Epidermal melanocyte (primary cell): ENCODE data around the gene PIAS1.
"Not testable (repeated sequence)": the region's sequence is repeated elsewhere in the genome, so short reads cannot be mapped to it uniquely, and the experiment has no call there.

Source experiments
- DNase-seq: peaks from one replicate; pipeline ENCODE4 v3.0.0; 2011; ENCODE audit warnings: low spot score; ENCODE audit not compliant: insufficient read length

Gene PIAS1

DNA sequence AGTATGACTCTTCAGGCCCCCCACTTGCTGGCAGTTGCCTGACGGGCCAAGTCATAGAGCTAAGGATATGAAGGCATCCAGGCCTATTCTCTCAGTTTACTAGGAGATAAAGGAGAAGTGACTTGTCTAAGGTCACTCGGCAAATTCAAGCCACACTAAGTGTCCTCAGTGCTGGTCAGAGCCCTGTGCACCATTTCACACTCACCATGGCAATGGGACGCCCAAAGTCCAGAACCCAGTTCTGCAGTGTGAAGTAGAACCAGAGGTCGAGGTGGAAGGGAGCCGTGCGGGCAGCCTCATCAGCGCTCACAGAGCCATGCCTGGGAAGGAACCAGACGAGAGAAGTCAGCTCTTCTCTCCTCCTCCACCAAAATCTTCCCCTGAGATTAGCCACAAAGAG, 164.2 kb downstream of the PIAS1 start:
- DNase-seq, result no peak

DNA sequence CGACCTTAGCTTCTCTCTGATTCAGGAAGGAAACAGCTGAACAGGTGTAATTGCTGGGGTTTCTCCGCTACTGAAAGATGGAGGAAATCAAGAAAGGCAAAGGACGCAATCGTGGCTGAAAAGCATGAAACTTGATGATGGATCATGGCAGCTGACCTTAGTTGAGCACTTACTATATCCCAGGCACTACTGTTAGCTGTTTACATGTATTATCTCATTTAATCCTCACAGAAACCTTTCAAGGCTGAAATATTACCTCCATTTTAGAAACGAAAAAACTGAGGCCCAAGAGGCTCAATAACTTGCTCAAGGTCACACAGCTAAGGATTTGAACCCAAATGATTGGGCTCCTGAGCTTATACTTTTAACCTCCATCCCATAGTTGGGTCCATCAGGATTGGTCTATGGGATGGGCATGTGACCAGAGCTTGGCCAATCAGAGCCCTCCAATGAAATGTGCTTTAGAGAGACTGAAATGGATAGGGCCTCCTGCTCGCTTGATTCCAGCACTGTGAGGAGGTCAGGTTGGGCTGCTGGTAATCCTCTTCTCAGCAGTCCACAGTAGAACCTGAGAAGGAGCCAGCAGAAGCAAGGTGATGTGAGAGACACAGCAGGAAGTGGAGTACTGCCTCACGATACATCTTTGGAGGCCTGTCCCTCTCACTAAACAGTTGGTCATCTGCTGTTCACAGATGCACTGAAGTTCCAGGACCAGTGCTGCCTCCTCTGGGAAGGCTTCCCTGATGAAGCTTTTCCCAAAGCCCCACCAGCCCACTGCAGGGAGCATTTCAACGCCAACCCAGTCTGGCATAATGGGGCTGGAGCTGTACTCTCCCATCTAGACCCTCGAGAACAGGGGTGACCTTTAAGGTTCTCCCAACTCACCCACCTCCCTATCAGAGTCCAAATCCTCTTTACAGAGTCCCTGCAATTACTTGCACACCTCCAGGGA, 165.0 kb downstream of the PIAS1 start:
- DNase-seq, result no peak

DNA sequence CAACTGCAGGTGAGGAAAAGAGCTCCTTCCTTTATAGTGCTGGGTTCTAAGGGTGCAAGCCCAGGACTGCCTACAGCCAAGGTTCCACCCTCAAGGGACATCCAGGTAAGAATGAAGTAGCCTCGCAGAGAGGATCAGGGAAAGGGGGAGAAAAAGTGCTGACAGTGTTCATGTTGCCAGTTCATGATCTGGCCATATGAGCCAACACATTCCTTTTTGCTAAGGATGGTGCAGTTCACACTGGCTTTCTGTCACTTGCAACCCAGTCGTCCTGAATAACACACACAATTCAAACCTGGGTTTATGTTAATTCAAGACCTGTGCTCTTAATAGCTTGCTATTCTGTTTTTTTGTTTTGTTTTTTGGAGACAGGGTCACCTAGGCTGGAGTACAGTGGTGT, 166.4 kb downstream of the PIAS1 start:
- no peak for DNase-seq

DNA sequence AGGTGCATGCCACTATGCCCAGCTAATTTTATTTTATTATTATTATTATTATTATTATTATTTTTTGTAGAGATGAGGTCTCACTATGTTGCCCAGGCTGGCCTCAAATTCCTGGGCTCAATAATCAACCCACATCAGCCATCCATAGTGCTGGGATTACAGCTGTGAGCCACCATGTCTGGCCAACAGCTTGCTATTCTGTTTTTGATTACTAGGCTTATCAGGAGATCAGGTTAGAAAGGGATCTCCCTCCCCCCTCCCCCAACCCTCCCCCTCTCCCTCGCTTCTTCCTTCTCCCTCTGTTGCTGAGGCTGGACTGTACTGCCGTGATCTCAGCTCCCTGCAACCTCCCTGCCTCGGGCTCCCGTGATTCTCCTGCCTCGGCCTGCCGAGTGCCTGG, 166.9 kb downstream of the PIAS1 start:
- DNase-seq, result no peak

DNA sequence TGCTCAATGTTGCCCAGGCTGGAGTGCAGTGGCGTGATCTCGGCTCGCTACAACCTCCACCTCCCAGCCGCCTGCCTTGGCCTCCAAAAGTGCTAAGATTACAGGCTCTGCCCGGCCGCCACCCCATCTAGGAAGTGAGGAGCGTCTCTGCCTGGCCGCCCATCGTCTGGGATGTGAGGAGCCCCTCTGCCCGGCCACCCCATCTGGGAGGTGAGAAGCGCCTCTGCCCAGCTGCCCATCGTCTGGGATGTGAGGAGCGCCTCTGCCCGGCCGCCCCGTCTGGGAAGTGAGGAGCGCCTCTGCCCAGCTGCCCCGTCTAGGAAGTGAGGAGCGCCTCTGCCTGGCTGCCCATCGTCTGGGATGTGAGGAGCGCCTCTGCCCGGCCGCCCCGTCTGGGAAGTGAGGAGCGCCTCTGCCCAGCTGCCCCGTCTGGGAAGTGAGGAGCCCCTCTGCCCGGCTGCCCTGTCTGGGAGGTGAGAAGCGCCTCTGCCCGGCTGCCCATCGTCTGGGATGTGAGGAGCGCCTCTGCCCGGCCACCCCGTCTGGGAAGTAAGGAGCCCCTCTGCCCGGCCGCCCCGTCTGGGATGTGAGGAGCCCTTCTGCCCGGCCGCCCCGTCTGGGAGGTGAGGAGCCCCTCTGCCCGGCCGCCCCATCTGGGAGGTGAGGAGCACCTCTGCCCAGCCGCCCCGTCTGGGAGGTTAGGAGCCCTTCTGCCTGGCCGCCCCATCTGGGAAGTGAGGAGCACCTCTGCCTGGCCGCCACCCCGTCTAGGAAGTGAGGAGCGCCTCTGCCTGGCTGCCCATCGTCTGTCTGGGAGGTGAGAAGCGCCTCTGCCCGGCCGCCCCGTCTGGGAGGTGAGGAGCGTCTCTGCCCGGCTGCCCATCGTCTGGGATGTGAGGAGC, 167.7 kb downstream of the PIAS1 start:
- not testable (repeated sequence) for DNase-seq

DNA sequence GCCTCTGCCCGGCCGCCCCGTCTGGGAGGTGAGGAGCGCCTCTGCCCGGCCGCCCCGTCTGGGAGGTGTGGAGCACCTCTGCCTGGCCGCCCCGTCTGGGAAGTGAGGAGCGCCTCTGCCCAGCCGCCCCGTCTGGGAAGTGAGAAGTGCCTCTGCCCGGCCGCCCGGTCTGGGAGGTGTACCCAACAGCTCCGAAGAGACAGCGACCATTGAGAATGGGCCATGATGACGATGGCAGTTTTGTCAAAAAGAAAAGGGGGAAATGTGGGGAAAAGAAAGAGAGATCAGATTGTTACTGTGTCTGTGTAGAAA, 168.3 kb downstream of the PIAS1 start:
- DNase-seq, result not testable (repeated sequence)

DNA sequence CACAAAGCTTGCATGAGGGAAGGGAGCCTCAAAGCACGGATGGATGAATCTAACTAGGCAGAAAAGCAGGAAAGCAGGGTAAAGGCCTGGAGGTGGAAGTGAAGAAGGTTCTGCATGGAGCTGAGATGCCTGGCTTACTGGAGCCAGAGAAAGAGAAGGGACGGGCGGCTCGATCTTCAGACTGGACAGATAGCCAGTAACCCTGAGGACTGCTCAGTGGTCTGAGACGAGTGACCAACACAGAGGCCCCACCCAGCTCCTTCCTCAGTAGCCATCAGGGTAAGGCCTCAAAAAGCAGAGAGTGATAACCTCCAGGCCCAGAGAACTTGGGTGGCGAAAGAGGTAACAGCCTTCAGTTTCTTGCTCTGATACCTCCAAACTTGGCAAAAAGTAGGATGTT, 169.1 kb downstream of the PIAS1 start:
- DNase-seq, result no peak

DNA sequence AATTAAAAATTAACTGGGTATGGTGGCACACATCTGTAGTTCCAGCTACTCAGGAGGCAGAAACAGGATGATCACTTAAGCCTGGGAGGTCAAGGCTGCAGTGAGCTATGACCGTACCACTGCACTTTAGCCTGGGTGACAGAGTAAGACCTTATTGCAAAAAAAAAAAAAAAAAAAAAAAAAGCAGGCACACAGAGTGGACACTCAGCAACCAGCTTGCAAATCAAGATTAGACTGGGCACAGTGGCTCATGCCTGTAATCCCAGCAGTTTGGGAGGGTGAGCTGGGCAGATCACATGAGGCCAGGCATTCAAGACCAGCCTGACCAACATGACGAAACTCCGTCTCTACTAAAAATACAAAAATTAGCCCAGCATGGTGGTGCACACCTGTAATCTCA, 170.0 kb downstream of the PIAS1 start:
- no peak for DNase-seq

DNA sequence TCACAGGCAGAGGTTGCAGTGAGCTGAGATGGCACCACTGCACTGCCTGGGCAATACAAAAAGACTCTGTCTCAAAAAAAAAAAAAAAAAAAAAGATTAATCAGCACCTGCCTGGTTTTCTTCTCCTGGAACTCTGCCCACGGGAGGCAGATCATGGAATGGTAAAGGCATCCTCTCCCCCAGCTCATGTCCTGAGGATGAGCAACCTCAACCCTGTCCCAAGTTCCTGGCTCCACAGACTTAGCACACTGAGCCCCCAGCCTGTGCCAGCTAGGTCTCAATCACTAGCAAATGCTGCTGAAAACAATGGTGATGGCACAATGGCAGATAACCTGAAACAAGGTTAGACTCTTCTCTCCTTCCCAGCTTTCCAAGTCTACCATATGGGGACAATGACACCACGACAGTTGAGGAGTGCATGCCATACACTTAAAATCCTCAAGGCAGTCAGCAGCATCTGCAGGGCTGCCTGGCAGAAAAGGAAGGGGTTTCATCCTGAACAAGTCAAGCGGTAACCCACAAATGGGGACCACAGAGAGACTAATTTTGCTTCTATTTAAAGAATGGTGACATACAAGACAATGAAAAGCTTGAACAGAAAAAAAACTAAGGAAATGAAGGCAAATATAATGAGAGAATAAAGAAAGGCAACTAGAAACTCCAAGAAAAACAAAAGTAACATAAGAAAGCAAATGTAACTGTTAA, 170.6 kb downstream of the PIAS1 start:
- no peak for DNase-seq

DNA sequence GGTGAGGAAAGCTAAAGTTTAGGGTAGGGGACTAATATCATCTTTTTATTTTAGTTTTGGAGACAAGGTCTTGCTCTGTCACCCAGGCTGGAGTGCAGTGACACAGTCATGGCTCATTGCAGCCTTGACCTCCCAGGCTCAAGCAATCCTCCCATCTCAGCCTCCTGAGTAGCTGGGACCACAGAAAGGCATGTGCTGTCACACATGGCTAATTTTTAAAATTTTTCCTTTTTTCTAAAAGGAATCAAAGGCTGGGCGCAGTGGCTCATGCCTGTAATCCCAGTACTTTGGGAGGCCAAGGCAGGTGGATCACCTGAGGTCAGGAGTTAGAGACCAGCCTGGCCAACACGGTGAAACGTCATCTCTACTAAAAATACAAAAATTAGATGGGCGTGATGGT, 171.3 kb downstream of the PIAS1 start:
- not testable (repeated sequence) for DNase-seq

DNA sequence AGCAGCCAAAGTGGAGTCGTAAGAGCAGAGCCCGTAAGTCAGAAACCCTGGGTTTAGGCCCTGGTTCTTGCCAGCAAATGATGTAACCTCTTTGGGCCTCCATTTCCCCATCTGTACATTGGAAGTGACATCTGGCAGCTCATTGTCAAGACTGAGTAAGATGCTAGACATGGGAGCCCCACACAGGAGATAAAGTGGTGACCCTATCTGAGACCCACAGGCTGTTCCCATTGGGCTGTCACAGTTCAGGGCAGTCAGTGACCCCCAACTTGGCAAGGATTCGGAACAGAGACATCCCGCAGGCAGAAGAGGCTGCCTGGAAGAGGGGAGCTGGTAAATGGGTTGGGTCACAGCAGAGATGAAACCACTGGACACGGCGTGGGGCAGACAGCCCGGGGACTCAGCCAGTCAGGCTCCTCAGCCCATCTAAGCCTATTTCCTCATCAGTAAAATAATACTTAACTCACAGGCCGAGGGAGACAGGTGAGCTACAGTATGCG, 173.6 kb downstream of the PIAS1 start:
- no peak for DNase-seq

DNA sequence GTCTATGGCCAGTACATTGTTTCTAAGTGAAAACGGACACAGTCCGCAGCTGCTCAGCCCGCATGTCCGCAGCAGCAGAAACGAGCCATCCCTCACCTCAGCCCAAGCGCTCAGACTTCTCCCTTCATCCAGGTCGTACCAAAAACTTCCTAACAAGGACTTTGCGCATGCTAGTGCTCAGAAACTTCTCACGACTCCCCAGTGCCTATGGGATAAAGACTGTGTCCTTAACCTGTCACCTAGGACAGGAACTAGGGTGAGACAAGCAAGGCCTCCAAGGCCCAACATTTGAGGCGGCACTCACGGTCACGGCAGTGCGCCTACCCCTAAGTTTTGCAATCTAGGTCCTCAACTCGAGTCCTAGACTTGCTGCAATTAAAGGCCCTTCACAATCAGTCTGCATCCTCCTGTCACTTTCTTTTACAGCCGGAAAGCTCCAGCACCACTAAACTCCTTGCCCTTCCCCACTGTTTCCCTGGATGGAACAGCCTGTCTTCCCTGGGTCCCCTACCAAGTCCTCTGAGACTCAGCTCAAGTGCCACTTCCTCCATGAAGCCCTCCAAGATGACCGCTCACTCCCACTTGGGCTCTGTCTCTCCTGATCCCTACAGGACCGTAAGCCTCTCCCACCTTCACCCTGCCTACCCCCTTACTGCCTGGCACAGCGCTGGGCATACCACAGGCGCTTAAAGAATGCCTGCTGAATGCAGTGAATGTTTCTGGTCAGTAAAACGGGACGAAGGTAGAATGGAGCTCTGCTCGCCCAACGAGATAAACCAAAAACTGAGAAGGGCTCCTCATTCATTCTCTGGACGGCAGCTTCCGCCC, 174.2 kb downstream of the PIAS1 start:
- DNase-seq, result no peak

DNA sequence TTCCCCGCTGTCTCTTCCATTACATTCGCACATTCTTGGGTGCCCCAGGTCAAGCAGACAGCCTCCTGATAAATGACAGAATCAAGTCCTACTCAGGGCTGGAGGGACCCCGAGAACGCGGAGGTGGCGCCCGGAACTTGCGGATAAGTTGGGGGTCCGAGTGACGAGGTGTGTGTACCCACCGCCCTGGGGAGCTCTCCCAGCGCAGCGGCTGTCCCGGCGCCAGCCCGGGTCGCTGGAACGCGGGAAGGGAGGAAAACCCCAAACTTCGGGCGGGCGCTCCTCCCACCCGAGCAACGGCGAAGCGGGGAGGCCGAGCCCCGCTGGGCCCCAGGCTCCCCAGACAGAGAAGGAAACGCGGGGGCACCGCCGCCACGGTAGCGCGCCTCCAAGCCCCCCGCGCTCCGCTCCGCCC, 174.9 kb downstream of the PIAS1 start:
- DNase-seq, result no peak

DNA sequence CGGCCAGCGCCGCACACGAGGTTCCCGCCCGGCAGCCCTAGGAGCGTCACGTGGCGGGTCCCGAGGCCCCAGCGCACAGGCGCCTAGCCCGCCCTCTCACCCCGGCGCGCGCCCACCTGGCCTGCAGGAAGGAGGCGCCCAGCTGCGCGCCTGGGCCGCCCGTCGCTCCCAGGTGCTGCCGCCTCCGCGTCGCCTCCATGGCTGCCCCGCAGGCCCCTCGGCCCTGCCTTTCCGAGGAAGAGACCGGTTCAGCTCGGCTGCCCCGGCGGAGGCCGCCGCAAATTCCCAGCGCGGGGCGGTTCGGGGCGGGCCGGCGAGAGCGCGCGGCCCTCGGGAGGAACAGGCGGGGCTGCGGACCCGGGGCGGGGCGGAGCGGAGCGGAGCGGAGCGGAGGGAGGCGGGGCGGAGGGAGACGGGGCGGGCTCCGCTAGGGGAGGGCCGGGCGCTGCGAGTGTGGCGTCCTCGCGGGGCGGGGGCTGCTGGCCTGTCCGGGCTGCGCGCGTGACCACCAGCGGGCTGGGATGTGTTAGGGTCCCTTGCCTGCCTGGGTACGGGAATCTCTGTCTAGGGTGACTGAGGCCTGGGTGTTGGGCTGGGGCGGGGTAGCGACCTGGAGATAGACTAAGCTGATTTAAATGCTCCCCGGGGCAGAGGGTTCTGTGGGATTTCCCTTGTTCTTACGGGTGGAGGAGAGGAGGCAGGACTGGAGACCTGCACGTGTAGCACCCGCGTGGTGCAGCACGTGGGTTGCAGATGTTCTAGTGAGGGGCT, 175.5 kb downstream of the PIAS1 start, which contains the start of gene CLN6:
Gene CLN6 (minus strand): TSS at position 343 of the 771 bp plus-strand sequence. CDS start 144 bp downstream, at position 199.
- DNase-seq, result peak; percentile 76

DNA sequence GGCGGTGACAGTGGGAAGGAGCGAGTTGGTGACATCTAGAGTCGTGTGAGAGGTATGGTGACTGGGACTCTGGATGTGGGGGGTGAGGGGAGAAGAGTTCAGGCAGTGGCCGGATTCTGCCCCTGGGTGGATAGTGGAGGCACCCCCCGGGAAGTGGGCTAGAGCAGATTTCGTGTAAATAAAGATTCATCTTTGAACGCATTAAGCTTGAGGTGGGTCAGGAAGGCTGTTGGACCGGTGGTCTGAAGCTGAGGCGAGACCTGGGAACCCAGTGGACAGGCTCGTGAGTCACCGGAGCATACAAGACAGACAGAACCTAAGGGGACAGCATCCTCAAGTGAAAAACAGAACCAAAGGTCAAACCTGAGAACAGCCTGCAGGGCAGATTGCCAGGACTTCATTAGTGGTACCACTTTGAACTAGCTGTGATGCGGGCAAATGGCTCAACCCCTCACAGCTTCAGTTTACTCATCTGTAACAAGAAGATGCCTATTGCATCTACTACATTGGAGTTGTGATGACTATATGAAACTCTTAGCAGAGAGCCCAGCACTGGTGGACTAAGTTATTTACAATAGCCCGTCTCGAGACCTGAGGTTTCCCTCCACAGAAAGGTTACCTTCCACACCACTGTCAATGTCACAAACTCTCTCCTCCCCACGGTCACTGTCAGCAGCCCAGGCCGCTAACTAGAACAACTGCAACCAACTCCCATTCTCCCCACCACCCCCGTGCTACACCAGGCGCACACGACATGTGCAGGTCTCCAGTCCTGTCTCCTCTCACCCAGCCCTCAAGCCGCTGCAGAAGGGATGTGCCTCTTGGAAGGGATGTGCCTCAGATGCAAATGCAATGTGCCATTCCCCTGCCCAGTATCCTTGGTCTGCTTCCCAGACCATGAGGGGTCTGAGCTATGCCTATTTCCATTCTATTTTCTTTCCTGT, 176.3 kb downstream of the PIAS1 start:
- no peak for DNase-seq

DNA sequence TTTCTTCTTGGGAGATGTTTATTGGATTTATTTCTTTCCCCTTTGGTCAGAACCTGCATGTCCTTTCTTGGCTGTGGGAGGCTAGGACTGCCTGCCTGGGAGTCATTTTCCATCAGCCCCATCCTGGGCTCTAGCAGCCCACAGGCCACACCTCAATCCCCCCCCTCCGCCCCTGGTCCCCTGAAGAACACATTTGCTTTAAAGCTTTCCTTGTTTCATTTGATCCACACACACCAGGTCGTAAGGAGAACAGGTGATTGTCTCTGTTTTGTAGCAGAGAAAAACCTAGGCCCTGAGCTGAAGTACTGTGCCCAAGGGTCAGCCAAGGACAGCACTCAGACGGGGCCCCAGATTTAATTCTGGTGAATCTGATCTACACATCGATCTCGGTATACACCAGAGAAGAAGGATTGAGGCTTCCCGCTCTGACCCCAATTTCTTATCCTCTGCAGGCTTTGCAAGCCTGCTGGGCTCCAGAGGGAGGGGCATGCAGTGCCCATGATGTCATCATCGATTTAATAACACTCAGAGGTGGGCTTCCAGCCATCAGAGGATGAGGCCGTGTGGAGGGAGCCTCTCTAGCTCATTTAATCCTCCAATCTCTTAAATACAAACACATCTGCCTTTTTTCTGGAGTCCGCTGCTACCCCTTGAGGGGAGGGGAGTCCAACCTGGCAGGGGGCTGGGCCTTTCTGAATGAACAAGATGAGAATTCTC, 177.1 kb downstream of the PIAS1 start:
- DNase-seq, result no peak

DNA sequence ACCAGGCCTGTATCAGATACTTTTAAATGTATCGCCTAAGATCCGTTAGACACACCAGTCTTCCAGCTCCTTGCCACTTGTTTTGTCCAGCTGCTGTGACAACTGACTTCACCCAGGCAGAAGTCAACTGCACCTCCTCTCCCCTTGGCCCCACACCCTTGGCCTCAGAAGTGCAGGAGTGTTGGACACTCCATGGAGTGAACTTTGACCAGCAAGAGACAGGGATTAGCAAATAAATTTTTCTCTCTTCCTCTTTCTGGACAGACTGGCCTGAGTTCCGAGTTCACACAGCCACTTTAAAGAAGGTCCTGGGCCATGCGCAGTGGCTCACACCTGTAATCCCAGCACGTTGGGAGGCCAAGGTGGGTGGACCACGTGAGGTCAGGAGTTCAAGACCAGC, 178.3 kb downstream of the PIAS1 start:
- no peak for DNase-seq

DNA sequence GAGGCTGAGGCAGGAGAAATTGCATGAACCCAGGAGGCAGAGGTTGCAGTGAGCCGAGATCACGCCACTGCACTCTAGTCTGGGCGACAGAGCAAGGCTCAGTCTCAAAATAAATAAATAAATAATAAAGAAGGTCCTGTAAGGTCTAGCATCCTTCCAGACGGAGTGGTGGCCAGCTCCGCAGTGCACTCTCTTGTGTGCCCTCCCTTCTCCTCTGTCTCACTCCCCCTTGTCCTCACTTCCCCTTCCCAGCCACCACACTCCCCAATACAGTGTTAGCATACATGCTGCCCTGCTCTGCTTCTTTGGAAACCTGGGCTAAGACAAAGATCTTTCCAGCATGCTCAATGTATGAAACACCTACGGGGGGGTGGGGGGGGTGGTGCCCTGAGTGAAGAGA, 178.8 kb downstream of the PIAS1 start:
- DNase-seq, result no peak
